Neutrophil (primary cell): ENCODE data around the gene TMPRSS2.

Experiments used
- H3K27ac ChIP-seq: fragments of 200-600 bp; sonication (generic); 2 replicates; pipeline ENCODE4 v1.5.1; 2016; ENCODE audit warnings: mild to moderate bottlenecking, moderate library complexity
- H3K27me3 ChIP-seq: fragments of 200-600 bp; sonication (generic); 2 replicates; pipeline ENCODE4 v1.6.0; 2016; ENCODE audit warnings: mild to moderate bottlenecking
- H3K36me3 ChIP-seq: fragments of 200-600 bp; sonication (generic); 2 replicates; pipeline ENCODE4 v1.5.1; 2017
- H3K4me1 ChIP-seq, 2 experiments: fragments of 200-600 bp in 1 of 2; sonication (generic) in 1 of 2; 1 replicate in 1 of 2; 2 replicates in 1 of 2; pipeline versions ENCODE4 v1.5.1 to v1.6.1; 2013 to 2016; ENCODE audit warnings: low read depth in 1 of 2, low read length in 1 of 2, mild to moderate bottlenecking in 1 of 2, moderate library complexity in 1 of 2; ENCODE audit not compliant: control insufficient read depth in 1 of 2, insufficient read depth in 1 of 2
- H3K4me3 ChIP-seq, 2 experiments: fragments of 200-600 bp in 1 of 2; sonication (generic) in 1 of 2; 1 replicate in 1 of 2; 2 replicates in 1 of 2; pipeline ENCODE4 v1.5.1; 2013 to 2016; ENCODE audit warnings: low read depth in 1 of 2, low read length in 1 of 2, mild to moderate bottlenecking in 1 of 2, moderate library complexity in 1 of 2
- H3K9me3 ChIP-seq: fragments of 200-600 bp; sonication (generic); 2 replicates; pipeline ENCODE4 v1.5.1; 2016
- TF ChIP-seq, protein P1 (sequence below): fragments of 200-600 bp; sonication (generic); IDR thresholded peaks from 2 replicates; pipeline ENCODE4 v1.5.1; 2016; ENCODE audit warnings: antibody characterized with exemption

The TMPRSS2 gene

DNA sequence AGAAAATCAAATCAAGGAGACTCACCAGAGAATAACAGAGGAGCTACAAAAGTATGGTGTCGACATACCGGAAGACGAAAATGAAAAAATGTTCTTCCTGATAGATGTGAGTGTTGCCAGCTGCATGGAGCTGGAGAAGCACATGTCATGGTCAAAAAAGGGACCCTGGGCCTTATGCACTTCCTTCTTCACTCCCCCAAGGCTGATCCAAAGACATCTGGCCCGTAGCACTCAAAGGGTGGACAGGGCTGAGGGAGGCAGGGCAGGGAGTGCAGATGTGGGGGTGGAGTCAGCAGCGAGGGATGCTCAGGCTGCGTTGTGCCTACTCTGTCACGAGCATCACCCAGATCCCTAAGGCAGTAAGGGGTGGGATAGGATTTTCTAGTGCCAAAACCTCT is 62.5 kb downstream of the TMPRSS2 start:
- no peaks in the 10 kb centered on the region for H3K9me3 ChIP-seq
- TF ChIP-seq, protein P1, sequence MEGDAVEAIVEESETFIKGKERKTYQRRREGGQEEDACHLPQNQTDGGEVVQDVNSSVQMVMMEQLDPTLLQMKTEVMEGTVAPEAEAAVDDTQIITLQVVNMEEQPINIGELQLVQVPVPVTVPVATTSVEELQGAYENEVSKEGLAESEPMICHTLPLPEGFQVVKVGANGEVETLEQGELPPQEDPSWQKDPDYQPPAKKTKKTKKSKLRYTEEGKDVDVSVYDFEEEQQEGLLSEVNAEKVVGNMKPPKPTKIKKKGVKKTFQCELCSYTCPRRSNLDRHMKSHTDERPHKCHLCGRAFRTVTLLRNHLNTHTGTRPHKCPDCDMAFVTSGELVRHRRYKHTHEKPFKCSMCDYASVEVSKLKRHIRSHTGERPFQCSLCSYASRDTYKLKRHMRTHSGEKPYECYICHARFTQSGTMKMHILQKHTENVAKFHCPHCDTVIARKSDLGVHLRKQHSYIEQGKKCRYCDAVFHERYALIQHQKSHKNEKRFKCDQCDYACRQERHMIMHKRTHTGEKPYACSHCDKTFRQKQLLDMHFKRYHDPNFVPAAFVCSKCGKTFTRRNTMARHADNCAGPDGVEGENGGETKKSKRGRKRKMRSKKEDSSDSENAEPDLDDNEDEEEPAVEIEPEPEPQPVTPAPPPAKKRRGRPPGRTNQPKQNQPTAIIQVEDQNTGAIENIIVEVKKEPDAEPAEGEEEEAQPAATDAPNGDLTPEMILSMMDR: no peak
- no peak overlapping the region for H3K4me3 ChIP-seq
- H3K4me1 ChIP-seq: no peaks in the 10 kb centered on the region
- peaks cover 71% of the 10 kb centered on the region for H3K36me3 ChIP-seq
- no peak overlapping the region for H3K27ac ChIP-seq
- no peaks in the 10 kb centered on the region for H3K27me3 ChIP-seq

DNA sequence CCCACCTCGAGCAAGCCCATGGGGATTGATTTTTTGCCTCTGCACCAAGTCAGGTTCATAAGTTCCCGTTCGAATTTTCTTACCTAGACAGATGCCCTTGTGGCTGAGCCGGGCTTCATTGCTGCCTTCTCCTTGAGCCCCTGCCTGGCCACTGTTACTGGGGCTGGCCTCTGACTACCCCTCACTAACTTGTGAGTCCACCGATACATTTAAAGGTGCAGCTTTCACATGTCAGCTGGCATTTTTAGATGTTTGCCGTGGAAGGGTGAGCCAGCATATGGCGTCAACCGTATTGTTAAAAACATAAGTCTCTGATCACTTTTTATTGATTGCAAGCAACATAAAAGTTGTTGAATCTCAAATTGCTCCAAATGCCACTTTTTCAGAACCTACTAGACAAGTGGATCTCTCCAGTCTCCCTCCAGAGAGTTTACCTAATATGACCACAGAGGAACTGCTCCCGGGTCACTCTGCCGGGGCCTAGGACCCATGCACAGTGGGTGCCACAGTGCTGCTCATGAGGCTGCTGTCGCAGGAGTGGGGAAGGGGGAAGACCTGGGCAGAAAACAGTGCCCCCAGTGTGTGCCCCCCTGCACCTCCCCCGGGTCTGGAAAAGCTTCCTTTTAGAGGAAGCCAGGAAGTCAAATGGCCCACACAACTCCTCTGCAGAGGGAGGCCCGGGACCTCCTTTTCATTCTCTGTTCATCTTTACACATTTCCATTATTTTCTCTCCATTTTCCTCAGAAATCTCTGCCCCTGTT is 63.1 kb downstream of the TMPRSS2 start:
- peaks cover 69% of the 10 kb centered on the region for H3K36me3 ChIP-seq
- TF ChIP-seq, protein P1: no peak

GRCh38 chr21:41443562-41443961 is 64.4 kb downstream of the TMPRSS2 start:
- peaks cover 70% of the 10 kb centered on the region for H3K36me3 ChIP-seq
- H3K4me1 ChIP-seq: no peaks in the 10 kb centered on the region

More for the DNA sequence above, 63.1 kb downstream of the TMPRSS2 start:
- Histone ChIP-seq H3K27me3 (no peaks in the 10 kb centered on the region), H3K27ac (no peak overlapping the region), H3K4me3 (no peak overlapping the region), H3K4me1 (no peaks in the 10 kb centered on the region), H3K9me3 (no peaks in the 10 kb centered on the region)

GRCh38 chr21:41442481-41443186 is 65.3 kb downstream of the TMPRSS2 start:
- Histone ChIP-seq H3K36me3 (peaks cover 80% of the 10 kb centered on the region), H3K4me3 (no peak overlapping the region), H3K27ac (no peak overlapping the region), H3K9me3 (no peaks in the 10 kb centered on the region), H3K4me1 (no peaks in the 10 kb centered on the region), H3K27me3 (no peaks in the 10 kb centered on the region)
- TF ChIP-seq, protein P1: no peak

More at GRCh38 chr21:41443562-41443961, 64.4 kb downstream of the TMPRSS2 start:
- no peak overlapping the region for H3K4me3 ChIP-seq
- no peak overlapping the region for H3K27ac ChIP-seq
- H3K27me3 ChIP-seq: no peaks in the 10 kb centered on the region
- H3K9me3 ChIP-seq: no peaks in the 10 kb centered on the region
- TF ChIP-seq, protein P1: no peak

DNA sequence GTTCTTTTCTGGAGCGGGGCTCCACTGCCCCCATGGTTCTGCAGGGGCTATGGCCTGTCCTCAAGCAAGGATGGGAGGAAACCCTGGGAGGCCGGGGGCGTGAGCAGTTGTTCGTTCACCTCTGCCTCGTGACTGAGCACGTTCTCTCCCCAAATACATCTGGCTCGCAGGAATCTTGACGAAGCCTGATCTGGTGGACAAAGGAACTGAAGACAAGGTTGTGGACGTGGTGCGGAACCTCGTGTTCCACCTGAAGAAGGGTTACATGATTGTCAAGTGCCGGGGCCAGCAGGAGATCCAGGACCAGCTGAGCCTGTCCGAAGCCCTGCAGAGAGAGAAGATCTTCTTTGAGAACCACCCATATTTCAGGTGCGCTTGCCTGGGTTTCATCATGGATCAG is 66.4 kb downstream of the TMPRSS2 start:
- Histone ChIP-seq H3K27ac (no peak overlapping the region), H3K36me3 (peaks cover 80% of the 10 kb centered on the region)
- TF ChIP-seq, protein P1: no peak

More for the DNA sequence above, 66.4 kb downstream of the TMPRSS2 start:
- no peaks in the 10 kb centered on the region for H3K4me1 ChIP-seq
- no peaks in the 10 kb centered on the region for H3K9me3 ChIP-seq
- no peak overlapping the region for H3K4me3 ChIP-seq
- no peaks in the 10 kb centered on the region for H3K27me3 ChIP-seq
